GM19043 (cell line): Measurements from ENCODE around the gene ALS2CL.

Experiments used
- ATAC-seq: cut with Tn5 transposase; IDR thresholded peaks from one replicate; pipeline ENCODE4 v1.9.1; 2021; ENCODE audit warnings: low read depth; ENCODE audit not compliant: unreplicated experiment

Gene ALS2CL

GRCh38 chr3:46680298-46680826, 13.1 kb downstream of the ALS2CL start:
- ATAC-seq: no peak

- ATAC-seq: no peak
Measured at GRCh38 chr3:46679681-46680080, 13.8 kb downstream of the ALS2CL start.

GRCh38 chr3:46678280-46678679, 15.2 kb downstream of the ALS2CL start:
- ATAC-seq: no peak

GRCh38 chr3:46677411-46677726, 16.1 kb downstream of the ALS2CL start:
- no peak for ATAC-seq

GRCh38 chr3:46676601-46677410, 16.7 kb downstream of the ALS2CL start:
- no peak for ATAC-seq

GRCh38 chr3:46675843-46676567, 17.5 kb downstream of the ALS2CL start:
- no peak for ATAC-seq

- ATAC-seq: no peak
Measured at GRCh38 chr3:46675426-46675825, 18.1 kb downstream of the ALS2CL start.

GRCh38 chr3:46674031-46674845, 19.2 kb downstream of the ALS2CL start:
- no peak for ATAC-seq

- no peak for ATAC-seq
Measured at GRCh38 chr3:46673151-46674030, 20.1 kb downstream of the ALS2CL start.

GRCh38 chr3:46672349-46672695, 21.2 kb downstream of the ALS2CL start:
- no peak for ATAC-seq

GRCh38 chr3:46671541-46672348, 21.7 kb downstream of the ALS2CL start:
- ATAC-seq: no peak

GRCh38 chr3:46670891-46671427, 22.5 kb downstream of the ALS2CL start:
- ATAC-seq: no peak

- no peak for ATAC-seq
Measured at GRCh38 chr3:46670000-46670890, 23.2 kb downstream of the ALS2CL start.

GRCh38 chr3:46669191-46669999, 24.1 kb downstream of the ALS2CL start:
- ATAC-seq: no peak

GRCh38 chr3:46668591-46668990, 24.9 kb downstream of the ALS2CL start:
- no peak for ATAC-seq

- no peak for ATAC-seq
Measured at GRCh38 chr3:46668116-46668515, 25.4 kb downstream of the ALS2CL start.

GRCh38 chr3:46667657-46668056, 25.8 kb downstream of the ALS2CL start:
- ATAC-seq: no peak
